Stimulated activated CD8-positive, alpha-beta memory T cell treated with anti-CD3 and anti-CD28 coated beads, Interleukin-7, amount 100 ng/mL, for 4 hours (primary cell): ENCODE results near the gene WNT5A.

Experiments
- DNase-seq, 2 donors: peaks; one replicate each; pipeline ENCODE4 v3.0.0-alpha.2; 2020; ENCODE audit warnings: low read depth in 2 of 2

Gene WNT5A

GRCh38 chr3:55481744-55482495, 5.2 kb downstream of the WNT5A start:
- DNase-seq: no peak

DNA sequence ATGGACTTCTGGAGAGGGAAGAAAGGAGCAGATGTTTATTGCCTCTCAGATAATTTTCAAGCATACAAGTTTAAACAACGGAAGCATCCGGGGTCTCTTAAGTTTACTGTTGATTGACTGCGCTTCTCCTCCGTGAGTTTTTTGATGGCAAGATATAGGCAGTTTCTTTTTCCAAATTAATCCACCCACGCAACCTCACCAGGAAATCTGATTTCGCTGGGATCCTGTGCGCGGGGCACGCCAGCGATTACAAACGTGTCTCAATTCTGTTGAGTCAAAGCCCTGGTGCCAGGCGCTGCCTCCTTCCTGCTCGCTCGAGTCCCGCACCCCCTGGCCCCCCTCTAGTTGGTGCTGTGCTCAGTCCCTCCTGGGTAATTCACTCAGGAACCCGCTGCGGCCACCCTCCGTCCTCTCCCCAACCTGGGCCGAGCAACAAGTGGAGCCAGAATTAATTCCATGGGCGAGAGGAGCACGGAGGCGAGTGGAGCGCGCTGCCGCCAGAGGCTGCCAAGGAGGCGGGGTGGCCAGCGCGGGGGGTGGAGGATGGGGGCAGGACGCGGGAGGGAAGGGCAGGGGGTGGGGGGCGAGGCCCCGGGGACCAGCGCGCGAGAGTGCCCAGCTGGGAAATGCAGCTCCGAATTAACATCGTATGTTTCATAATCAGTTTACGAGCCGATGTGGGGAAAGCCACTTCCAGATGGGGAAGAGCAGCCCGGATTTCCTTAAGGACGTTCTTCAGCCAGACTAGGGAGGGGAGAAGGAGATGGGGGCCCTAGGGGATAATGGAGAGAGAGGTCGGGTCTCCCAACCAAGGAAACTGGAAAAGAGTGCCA, 6.0 kb downstream of the WNT5A start:
- no peak for DNase-seq

GRCh38 chr3:55477306-55478303, 9.5 kb downstream of the WNT5A start:
- DNase-seq: no peak

- no peak for DNase-seq
Observed at GRCh38 chr3:55476515-55476914, 10.6 kb downstream of the WNT5A start.

- DNase-seq: no peak
Observed at GRCh38 chr3:55474213-55474632, 12.9 kb downstream of the WNT5A start.

GRCh38 chr3:55473788-55474187, 13.3 kb downstream of the WNT5A start:
- no peak for DNase-seq

DNA sequence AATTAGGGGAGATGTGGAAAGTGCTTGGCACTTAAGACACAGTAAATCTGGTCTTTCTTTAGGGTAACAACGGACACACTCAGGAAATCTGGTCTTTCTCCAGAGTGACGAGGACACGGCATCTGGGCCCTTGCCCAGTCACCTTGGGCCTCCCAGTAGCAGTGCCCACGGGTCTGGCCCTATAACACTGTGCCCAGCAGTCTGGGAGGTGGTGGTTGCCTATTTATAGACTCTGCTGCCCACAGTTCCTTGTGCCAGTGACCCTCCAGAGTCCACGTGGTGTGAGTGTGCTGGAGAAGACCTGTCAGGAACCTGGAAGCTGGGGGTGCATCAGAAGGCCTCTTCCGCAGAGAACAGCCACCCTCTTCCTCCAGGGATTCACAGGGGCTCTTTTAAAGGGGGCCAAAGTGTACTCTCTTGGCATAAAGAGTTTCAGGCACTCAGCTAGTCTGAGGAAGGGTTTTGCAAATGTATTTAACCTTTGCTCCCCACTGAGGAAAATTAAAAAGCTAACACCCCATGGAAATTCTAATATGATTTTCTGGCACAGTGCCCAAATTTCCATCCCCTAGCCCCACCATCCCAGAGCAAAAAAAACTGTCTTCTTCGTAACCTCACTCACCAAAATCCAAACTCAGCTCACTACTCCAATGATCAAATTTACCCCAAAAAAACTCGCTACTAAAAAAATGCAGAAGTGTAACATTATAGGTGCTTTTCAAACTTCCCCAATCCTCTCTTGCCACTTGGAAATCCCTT, 15.4 kb downstream of the WNT5A start:
- no peak for DNase-seq

DNA sequence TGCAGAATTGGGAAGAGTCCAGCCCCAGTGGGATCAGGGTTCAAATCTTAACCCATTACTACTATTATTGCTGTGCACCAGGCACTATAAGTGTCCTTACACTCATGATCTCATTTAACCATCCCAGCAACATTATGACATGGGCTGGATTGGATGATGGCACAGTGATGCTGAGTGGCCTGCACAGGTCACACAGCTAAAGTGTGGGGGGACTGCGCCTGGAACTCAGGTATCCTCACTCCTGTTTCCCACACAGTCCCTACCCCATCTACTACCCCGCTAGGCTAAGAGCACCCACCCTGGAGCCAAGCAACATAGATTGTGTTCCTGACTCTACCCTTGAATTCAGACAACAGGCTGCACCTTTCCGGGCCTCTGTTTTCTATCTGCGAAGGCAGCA, 16.0 kb downstream of the WNT5A start:
- DNase-seq: no peak

DNA sequence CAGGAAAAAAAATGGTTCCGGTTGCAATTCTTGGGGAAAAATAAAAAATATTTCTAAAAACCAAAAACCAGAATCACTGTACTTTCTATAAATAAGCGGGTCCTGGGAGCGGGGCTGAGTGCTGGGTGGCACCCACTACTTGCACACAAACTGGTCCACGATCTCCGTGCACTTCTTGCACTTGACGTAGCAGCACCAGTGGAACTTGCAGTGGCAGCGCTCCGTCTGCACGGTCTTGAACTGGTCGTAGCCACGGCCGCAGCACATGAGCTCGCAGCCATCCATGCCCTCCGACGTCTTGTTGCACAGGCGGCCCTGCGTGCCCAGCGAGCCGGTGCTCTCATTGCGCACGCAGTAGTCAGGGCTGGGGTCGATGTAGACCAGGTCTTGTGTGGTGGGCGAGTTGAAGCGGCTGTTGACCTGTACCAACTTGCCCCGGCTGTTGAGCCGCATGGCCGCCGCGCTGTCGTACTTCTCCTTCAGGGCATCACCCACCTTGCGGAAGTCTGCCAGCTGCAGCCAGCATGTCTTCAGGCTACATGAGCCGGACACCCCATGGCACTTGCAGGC, 17.1 kb downstream of the WNT5A start:
- no peak for DNase-seq

DNA sequence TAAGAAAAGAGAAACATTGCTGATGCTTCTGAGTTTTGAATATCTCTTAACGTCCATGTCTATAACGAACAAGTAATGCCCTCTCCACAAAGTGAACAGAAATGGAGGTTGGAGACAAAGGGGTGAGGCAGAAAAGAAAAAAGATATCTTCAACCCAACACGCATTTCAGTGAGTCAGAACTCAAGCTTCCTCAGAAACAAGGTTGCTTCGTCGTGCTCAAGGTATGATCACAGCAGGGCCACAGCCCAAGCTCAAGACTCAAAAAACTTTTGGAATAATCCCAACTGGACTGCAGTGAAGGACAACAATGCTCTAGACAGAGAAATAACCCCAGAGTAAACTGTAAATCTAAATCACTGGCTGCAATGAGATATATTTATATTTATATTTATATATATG, 18.9 kb downstream of the WNT5A start:
- DNase-seq: no peak

DNA sequence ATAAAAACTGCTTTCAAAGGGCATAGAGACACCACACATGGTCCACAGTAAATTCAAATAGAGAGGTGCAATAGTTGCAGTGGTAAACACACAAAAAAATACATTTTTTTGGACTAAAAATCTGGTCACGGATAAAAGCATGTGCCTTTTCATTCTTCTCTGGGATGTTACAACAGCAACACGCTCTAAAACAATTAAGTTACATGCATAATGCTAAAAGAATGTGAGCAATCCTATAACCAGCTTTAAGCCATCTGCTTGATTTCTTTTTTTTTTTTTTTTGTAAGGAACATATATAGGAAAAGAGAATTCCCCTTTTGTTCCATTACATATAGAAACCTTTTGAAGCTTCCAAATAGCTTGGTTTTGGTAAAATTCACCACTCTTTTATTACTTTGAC, 20.0 kb downstream of the WNT5A start:
- DNase-seq: no peak

- no peak for DNase-seq
Observed at GRCh38 chr3:55466526-55466925, 20.6 kb downstream of the WNT5A start.

GRCh38 chr3:55461896-55462295, 25.2 kb downstream of the WNT5A start:
- no peak for DNase-seq

DNA sequence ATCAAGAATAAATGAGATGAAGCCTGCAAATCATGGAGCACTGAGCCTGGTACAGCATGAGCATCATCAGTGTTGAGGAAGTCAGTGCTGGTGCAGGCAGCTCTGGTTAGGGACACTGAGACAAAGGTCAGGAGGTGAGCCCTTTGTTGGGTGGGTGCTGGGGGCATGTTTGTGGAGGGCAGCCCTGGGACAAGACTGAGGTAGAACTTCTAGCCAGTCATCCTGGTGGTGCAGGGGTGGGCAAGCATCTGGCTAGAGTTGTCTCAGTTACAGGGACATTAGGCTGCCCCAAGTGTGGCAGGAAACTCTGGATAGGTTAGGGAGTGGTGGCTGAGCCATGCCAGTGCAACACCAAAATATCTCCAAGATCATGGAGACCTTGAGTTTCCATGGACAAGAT, 27.3 kb downstream of the WNT5A start:
- DNase-seq: no peak

GRCh38 chr3:55458181-55458790, 28.8 kb downstream of the WNT5A start:
- DNase-seq: no peak

DNA sequence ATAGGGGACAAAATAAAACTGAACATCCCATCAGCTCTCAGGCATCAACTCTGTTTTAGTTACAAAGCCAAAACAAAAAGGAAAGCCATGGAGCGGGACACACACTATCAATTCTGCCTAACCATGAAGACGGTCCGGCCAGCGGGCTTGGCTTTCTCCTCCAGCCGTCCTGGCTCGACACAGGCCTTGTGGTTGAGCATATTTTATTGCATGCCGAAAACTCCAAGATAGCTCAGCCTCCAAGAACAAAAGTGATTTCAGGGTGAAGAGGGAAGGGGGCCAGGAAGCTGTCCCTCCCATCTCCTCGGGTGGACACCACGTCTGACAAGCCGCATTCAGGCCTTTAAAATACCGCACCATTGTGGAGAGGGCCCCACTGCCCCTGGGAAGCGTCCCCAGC, 31.2 kb downstream of the WNT5A start:
- DNase-seq: no peak

DNA sequence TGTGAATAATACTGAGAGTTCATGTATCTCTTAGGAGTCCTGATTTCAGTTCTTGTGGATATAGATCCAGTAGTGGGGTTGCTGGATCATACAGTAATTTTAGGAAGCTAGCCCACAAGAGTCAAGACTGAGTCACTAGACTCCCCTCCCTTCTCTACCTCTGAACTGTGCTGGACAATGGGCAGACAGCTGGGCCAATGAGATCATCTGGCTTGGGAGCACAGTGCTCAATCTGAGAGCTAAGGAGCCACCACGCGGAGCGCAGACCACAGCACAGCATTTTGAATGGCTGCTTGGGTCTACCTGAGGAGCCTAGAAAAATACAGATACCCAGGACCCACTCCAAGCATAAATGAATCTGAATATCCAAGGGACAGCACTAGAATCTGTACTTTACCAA, 32.5 kb downstream of the WNT5A start:
- no peak for DNase-seq

- DNase-seq: no peak
Observed at GRCh38 chr3:55453886-55454496, 33.1 kb downstream of the WNT5A start.

GRCh38 chr3:55452886-55453285, 34.2 kb downstream of the WNT5A start:
- DNase-seq: no peak

DNA sequence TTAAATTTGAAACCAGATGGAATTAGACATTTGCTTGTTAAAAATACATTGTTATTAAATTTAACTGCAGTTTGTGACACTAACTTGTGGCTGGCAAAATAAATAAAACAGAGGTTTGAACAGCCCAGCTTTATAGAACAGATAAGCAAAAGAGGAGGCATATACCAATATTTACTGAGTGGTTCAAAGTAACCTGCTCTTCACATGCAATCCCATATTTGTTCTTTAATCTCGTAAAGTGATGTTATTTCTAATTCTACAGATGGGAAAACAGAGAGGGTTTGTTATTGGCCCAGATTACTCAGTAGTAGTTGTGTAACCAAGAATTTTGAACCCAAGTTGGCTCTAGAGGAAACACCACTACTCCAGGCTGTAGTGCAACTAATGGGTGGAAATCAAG, 37.6 kb downstream of the WNT5A start:
- DNase-seq: no peak
